ENCODE measurements around the gene ARPP19. TPM values are rescaled to one million over a fixed set of nuclear protein-coding genes. Genes with fewer than 3 reads are reported as not detected.
"Not testable (repeated sequence)": the region's sequence is repeated elsewhere in the genome, so short reads cannot be mapped to it uniquely, and the experiment has no call there.

Gene ARPP19
- total RNA-seq, 1 donor from 2014 or later: 213 TPM

DNA sequence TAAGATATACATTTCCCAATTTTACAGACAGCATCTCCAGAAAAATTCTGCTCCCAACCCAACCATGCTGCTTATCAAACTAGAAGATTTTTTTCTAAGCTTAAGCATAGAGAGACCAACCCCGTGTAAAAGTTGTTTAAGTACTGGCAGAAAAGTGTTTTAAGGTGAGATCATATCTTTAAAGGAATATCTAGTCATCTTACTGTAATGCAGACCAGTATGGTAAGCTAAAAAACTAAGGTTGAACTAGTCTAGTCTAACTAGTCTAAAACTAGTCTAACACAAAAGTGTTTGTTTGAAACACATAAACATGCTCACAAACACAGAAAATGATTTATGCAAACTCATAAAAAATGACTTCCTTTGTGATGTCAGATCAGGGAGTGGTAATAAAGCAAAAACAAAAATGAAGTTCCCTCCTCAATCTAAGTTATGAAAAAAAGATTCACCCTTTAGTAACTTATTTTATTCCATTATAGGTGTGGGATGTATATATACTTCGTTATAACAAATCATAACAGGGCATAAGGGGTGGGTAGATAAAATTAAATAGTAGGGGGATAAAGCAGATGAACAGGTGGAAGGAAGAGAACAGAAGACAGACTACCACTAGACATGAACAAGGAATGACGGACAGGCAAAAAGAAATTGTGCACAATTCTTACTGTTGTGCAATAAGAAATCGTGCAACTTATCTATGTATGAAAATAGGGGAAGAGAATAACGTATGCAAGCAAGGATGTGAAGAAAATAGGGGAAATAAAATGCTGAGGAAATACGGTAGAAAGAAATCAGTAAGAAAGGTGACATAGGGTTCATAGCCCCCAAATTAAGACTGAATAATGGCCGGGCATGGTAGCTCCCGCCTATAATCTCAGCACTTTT is 50.1 kb downstream of the ARPP19 start:
- Mint-ChIP-seq H3K4me3 (no peak overlapping the region), H3K36me3 (ENCODE audit: low read depth) (no peaks in the 10 kb centered on the region), H3K27ac (ENCODE audit: unreplicated experiment) (no peak overlapping the region), H3K4me1 (peaks cover 11% of the 10 kb centered on the region), H3K9me3 (no peaks in the 10 kb centered on the region), H3K27me3 (ENCODE audit: low read depth) (no peaks in the 10 kb centered on the region)
- DNase-seq (ENCODE audit: low read depth, low spot score): no peak
- TF ChIP-seq, protein P1, sequence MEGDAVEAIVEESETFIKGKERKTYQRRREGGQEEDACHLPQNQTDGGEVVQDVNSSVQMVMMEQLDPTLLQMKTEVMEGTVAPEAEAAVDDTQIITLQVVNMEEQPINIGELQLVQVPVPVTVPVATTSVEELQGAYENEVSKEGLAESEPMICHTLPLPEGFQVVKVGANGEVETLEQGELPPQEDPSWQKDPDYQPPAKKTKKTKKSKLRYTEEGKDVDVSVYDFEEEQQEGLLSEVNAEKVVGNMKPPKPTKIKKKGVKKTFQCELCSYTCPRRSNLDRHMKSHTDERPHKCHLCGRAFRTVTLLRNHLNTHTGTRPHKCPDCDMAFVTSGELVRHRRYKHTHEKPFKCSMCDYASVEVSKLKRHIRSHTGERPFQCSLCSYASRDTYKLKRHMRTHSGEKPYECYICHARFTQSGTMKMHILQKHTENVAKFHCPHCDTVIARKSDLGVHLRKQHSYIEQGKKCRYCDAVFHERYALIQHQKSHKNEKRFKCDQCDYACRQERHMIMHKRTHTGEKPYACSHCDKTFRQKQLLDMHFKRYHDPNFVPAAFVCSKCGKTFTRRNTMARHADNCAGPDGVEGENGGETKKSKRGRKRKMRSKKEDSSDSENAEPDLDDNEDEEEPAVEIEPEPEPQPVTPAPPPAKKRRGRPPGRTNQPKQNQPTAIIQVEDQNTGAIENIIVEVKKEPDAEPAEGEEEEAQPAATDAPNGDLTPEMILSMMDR (conservative IDR thresholded peaks at IDR 0.05): no peak

DNA sequence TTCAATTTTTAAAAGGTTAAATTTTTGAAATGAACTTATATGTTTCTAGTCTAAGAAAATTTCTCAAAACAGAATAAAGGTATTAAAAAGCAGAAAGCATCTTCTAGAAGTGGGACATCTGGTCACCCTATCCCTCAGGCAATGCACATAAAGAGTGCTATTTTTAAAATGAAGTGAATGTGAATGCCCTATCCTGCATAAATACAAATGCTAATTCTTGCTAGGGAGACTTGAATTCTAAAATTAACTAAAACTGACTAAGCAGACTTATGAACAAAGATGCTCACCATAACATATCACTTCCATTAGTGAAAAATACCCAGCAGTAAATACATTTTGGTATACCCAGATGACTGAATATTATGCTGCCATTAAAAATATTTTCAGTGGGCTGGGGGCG is 51.8 kb downstream of the ARPP19 start:
- Mint-ChIP-seq H3K4me3 (no peak overlapping the region), H3K4me1 (no peaks in the 10 kb centered on the region), H3K27ac (ENCODE audit: unreplicated experiment) (no peak overlapping the region), H3K9me3 (no peaks in the 10 kb centered on the region), H3K36me3 (ENCODE audit: low read depth) (no peaks in the 10 kb centered on the region), H3K27me3 (ENCODE audit: low read depth) (no peaks in the 10 kb centered on the region)
- no peak for DNase-seq (ENCODE audit: low read depth, low spot score)
- TF ChIP-seq, protein P1 (conservative IDR thresholded peaks at IDR 0.05): no peak

DNA sequence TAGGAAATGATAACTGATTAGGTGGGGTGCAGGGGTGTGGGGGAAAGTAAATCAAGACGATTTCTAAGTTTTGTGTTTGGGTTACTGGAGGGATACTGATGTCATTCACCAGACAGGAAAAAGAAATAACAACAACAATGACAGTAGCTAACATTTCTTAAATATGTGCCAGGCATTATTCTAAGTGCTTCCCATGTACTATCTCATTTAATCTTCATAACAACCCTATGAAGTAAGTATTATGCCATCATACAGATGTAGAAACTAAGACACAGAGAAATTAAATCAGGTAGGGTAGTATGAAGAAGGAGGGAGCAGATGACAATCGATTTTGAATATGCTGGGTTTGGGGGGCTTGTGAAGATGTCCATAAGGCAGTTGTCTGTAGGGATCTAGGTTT is 53.5 kb downstream of the ARPP19 start:
- H3K36me3 Mint-ChIP-seq (ENCODE audit: low read depth): no peaks in the 10 kb centered on the region
- TF ChIP-seq, protein P1 (conservative IDR thresholded peaks at IDR 0.05): no peak
- H3K4me3 Mint-ChIP-seq: no peak overlapping the region

DNA sequence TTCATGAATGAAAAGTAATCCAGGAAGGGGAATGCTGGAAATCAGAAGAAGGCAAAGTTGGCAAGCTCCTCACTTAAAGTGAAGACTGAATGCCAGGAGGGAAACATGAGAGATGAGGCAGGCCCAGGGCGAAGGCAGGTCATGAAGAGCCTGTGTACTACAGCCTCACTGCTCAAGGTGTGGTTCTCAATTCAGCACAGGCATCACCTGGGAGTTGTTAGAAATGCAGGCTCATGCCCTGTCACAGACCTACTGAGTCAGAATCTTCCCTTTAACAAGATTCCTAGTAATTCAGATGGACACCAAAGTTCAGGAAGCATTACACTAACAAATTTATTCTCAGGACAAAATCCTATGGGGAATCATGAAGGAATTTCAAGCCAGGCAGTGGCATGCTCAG is 54.3 kb downstream of the ARPP19 start:
- H3K36me3 Mint-ChIP-seq (ENCODE audit: low read depth): no peaks in the 10 kb centered on the region
- no peaks in the 10 kb centered on the region for H3K27me3 Mint-ChIP-seq (ENCODE audit: low read depth)
- H3K27ac Mint-ChIP-seq (ENCODE audit: unreplicated experiment): no peak overlapping the region
- TF ChIP-seq, protein P1 (conservative IDR thresholded peaks at IDR 0.05): no peak
- peaks cover 13% of the 10 kb centered on the region for H3K4me1 Mint-ChIP-seq
- no peak for DNase-seq (ENCODE audit: low read depth, low spot score)
- no peaks in the 10 kb centered on the region for H3K9me3 Mint-ChIP-seq
- H3K4me3 Mint-ChIP-seq: no peak overlapping the region

More for the DNA sequence above, 53.5 kb downstream of the ARPP19 start:
- no peak for DNase-seq (ENCODE audit: low read depth, low spot score)
- peaks cover 7% of the 10 kb centered on the region for H3K4me1 Mint-ChIP-seq
- H3K27ac Mint-ChIP-seq (ENCODE audit: unreplicated experiment): no peak overlapping the region
- H3K9me3 Mint-ChIP-seq: no peaks in the 10 kb centered on the region
- H3K27me3 Mint-ChIP-seq (ENCODE audit: low read depth): no peaks in the 10 kb centered on the region

DNA sequence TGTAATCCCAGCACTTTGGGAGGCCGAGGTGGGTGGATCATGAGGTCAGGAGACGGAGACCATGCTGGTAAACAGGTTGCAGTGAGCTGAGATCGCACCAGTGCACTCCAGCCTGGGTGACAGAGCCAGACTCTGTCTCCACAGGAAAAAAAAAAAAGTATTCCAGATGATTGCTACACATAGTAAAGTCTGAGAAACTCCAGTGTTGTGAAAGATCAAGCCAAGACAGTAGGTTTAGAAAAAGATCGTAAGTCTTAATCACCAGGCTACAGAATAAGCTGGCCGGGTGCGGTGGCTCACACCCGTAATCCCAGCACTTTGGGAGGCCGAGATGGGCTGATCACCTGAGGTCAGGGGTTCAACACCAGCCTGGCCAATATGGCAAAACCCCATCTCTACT is 56.0 kb downstream of the ARPP19 start:
- H3K4me3 Mint-ChIP-seq; DNase-seq (ENCODE audit: low read depth, low spot score); H3K9me3 Mint-ChIP-seq; H3K36me3 Mint-ChIP-seq (ENCODE audit: low read depth); H3K27ac Mint-ChIP-seq (ENCODE audit: unreplicated experiment); H3K27me3 Mint-ChIP-seq (ENCODE audit: low read depth): not testable (repeated sequence)
- peaks cover 13% of the 10 kb centered on the region for H3K4me1 Mint-ChIP-seq

DNA sequence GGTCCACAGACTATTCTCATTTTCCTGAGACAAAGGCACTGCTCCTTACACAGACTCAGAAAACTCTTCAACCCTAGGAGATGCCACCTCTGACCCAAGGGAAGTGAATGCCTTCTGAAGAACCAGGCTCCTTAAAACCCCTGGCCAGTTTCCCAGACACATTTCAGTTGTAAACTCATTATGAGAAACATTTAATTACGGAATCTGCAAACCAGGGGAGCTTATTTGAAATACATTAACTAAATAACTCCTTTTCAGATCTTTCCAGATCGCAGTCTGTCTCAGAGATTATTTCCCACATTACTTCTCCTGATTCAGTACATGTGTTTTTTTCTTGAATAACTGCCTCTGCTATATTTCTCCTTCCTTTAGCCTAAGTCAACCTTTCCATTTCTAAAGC is 57.7 kb downstream of the ARPP19 start:
- Mint-ChIP-seq H3K4me1 (peaks cover 13% of the 10 kb centered on the region), H3K36me3 (ENCODE audit: low read depth) (no peaks in the 10 kb centered on the region), H3K4me3 (no peak overlapping the region), H3K27ac (ENCODE audit: unreplicated experiment) (no peak overlapping the region), H3K9me3 (no peaks in the 10 kb centered on the region), H3K27me3 (ENCODE audit: low read depth) (no peaks in the 10 kb centered on the region)
- no peak for DNase-seq (ENCODE audit: low read depth, low spot score)
- TF ChIP-seq, protein P1 (conservative IDR thresholded peaks at IDR 0.05): no peak
